Measurements from ENCODE around the gene IRS2.

IRS2 gene

DNA sequence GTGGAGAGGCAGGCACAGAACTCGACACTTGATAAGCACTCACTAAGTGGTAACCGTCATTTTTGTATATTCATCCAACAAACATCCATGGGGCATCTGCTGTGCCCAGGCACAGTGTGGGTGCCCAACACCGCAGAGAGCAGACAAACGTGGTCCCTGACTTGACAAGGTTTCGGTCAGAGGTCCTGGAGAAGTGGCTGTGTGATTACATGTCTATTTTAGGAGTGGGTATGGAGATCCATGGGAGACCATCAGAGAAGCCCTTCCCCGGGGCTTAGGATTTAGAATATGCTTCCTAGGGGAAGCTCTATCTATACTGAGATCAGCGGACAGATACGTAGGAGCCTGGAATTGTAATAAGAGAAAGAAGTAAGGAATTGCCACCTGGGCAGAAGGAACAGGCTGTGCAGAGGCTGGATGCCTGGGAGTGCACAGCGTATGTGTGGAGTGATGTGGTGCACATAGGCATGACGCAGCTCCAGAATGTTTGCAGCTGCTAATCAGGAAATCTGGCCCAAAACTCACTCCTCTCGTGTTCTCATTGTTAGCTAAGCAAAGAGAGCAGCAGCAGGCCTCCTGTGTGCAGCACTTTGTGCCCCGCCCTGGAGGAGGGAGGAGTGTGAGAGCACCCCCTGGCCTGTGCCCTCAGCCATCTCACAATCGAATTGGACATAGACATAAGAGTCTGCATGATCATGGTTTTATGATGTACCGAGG lies 23.0 kb upstream of the IRS2 start:
- no peaks in the 10 kb centered on the region for H3K36me3 Mint-ChIP-seq (ENCODE audit: low read depth)
- H3K4me3 Mint-ChIP-seq: no peak overlapping the region
- H3K4me1 Mint-ChIP-seq: no peaks in the 10 kb centered on the region
- H3K27me3 Mint-ChIP-seq (ENCODE audit: low read depth): peaks cover 14% of the 10 kb centered on the region
- H3K27ac Mint-ChIP-seq: no peak overlapping the region
- TF ChIP-seq, protein P1, sequence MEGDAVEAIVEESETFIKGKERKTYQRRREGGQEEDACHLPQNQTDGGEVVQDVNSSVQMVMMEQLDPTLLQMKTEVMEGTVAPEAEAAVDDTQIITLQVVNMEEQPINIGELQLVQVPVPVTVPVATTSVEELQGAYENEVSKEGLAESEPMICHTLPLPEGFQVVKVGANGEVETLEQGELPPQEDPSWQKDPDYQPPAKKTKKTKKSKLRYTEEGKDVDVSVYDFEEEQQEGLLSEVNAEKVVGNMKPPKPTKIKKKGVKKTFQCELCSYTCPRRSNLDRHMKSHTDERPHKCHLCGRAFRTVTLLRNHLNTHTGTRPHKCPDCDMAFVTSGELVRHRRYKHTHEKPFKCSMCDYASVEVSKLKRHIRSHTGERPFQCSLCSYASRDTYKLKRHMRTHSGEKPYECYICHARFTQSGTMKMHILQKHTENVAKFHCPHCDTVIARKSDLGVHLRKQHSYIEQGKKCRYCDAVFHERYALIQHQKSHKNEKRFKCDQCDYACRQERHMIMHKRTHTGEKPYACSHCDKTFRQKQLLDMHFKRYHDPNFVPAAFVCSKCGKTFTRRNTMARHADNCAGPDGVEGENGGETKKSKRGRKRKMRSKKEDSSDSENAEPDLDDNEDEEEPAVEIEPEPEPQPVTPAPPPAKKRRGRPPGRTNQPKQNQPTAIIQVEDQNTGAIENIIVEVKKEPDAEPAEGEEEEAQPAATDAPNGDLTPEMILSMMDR (IDR thresholded peaks at IDR 0.05; ENCODE audit: unreplicated experiment in 3 of 3): no peak
- no peaks in the 10 kb centered on the region for H3K9me3 Mint-ChIP-seq

DNA sequence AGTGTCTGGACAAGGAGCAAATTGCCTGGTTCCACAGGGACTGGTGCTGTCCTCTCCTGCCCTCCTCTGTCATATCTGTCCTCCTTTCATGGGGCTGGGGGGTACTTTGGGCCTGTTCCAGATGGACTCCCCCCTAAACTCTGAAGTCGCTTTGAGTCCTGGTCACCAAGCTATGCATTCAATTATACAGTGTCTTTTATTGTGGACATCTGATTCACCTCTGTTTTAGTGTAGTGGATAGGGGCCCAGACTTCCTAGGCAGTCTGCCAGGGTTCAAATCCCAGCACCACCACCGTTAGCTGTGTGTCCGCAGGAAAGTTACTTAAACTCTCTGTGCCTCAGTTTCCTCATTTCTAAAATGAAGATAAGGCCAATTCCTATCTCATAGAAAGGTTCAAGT lies 21.0 kb upstream of the IRS2 start:
- Mint-ChIP-seq H3K27ac (no peak overlapping the region), H3K9me3 (no peaks in the 10 kb centered on the region), H3K36me3 (ENCODE audit: low read depth) (no peaks in the 10 kb centered on the region), H3K4me1 (no peaks in the 10 kb centered on the region), H3K27me3 (ENCODE audit: low read depth) (peaks cover 17% of the 10 kb centered on the region), H3K4me3 (no peak overlapping the region)
- TF ChIP-seq, protein P1 (IDR thresholded peaks at IDR 0.05; ENCODE audit: unreplicated experiment in 3 of 3): no peak

DNA sequence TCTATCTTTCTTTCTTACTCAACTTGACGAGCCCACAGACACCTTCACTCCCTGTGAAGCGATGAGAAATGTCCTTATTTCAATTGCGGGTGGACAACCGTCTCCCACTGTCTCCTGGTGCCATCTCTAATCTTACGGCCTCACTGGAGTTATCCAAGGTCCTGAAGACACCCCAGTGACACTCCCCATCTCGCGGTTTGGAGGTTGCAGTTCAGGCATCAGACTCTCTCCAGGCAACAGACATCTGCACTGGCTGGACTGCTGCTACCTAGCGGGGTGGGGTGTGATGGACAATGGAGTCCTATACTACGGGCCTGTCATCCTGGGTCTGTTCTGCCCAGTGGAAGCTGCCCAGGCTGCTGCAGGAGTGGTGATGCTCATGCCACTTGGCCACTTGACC lies 18.3 kb upstream of the IRS2 start:
- H3K27me3 Mint-ChIP-seq (ENCODE audit: low read depth): peaks cover 12% of the 10 kb centered on the region
- TF ChIP-seq, protein P1 (IDR thresholded peaks at IDR 0.05; ENCODE audit: unreplicated experiment in 3 of 3): no peak
- H3K4me3 Mint-ChIP-seq: no peak overlapping the region
- no peaks in the 10 kb centered on the region for H3K36me3 Mint-ChIP-seq (ENCODE audit: low read depth)
- H3K9me3 Mint-ChIP-seq: no peaks in the 10 kb centered on the region
- no peak overlapping the region for H3K27ac Mint-ChIP-seq
- no peaks in the 10 kb centered on the region for H3K4me1 Mint-ChIP-seq

DNA sequence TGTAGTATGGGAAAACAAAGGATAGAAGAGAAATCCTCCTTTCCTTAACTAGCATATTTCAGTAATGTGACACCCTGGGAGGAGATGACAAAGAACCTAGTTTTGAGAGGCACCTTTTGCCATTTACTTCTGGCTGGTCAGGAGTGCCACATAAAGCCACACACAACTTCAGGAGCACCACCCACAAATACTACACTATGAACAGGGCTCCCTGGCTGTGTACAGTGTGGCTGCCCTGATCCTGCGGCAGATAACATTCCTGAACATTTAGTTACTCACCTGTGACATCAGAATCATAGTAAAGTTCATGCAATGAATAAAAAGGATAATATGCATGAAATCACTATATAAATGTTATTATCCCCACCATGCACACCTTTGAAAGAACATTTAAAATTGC lies 17.4 kb upstream of the IRS2 start:
- peaks cover 8% of the 10 kb centered on the region for H3K27me3 Mint-ChIP-seq (ENCODE audit: low read depth)

DNA sequence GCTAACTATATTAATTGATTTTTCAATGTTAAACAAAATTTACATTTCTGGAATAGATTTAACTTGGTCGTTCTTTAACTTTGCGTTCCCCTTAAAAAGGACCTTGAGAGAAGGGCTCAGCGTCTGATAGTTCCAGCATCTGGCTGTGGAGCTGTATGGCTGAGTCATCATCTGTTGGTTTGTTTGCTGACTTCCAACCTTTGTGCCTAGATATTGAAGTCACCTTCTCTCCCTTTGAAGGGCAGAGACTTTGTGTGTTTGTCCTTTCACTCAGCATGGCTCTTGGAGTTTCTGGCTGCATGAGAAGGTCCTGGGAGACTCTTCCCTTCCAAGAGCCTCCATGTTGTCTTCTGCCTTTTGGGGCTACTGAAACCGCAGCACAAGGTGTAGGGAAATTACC lies 16.6 kb upstream of the IRS2 start:
- H3K4me1 Mint-ChIP-seq: no peaks in the 10 kb centered on the region
- H3K4me3 Mint-ChIP-seq: no peak overlapping the region
- H3K9me3 Mint-ChIP-seq: no peaks in the 10 kb centered on the region
- H3K27me3 Mint-ChIP-seq (ENCODE audit: low read depth): peaks cover 10% of the 10 kb centered on the region
- TF ChIP-seq, protein P1 (IDR thresholded peaks at IDR 0.05; ENCODE audit: unreplicated experiment in 3 of 3): no peak
- H3K27ac Mint-ChIP-seq: no peak overlapping the region
- no peaks in the 10 kb centered on the region for H3K36me3 Mint-ChIP-seq (ENCODE audit: low read depth)

More for the DNA sequence above, 17.4 kb upstream of the IRS2 start:
- Mint-ChIP-seq H3K36me3 (ENCODE audit: low read depth) (no peaks in the 10 kb centered on the region), H3K9me3 (no peaks in the 10 kb centered on the region), H3K27ac (no peak overlapping the region), H3K4me1 (no peaks in the 10 kb centered on the region), H3K4me3 (no peak overlapping the region)
- TF ChIP-seq, protein P1 (IDR thresholded peaks at IDR 0.05; ENCODE audit: unreplicated experiment in 3 of 3): no peak

DNA sequence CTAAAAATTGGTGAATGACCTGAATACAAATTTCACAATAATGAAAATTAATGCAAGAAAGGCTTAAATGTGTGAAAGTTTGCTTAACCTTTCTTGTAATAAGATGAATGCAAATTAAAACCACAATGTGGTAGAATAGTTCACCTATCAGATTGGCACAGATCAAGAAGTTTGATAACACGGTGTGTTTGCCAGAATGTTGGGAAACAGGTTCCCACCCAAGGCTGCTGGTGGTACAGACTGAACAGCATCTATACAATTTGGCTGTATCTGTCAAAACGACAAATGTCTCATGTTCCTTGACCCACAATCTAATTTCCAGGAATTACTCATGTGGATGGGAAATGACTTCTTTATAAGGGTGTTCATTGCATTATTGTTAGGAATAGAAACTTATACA lies 8.6 kb upstream of the IRS2 start:
- Mint-ChIP-seq H3K4me3 (no peak overlapping the region), H3K36me3 (ENCODE audit: low read depth) (no peaks in the 10 kb centered on the region), H3K27me3 (ENCODE audit: low read depth) (peaks cover 29% of the 10 kb centered on the region), H3K9me3 (no peaks in the 10 kb centered on the region), H3K4me1 (no peaks in the 10 kb centered on the region), H3K27ac (no peak overlapping the region)
- TF ChIP-seq, protein P1 (IDR thresholded peaks at IDR 0.05; ENCODE audit: unreplicated experiment in 3 of 3): no peak
